Mesenchymal stem cell (in vitro differentiated cells and primary cell): Measurements from ENCODE around the gene IFT122.
A peak's percentile ranks its signal among the peaks of the same experiment; 100 is the strongest.

Experiments
- DNase-seq: peaks from one replicate; pipeline ENCODE4 v3.0.0-alpha.2; 2013
- H2AFZ ChIP-seq: one replicate; pipeline ENCODE4 v1.6.1; 2013; ENCODE audit warnings: low read depth, mild to moderate bottlenecking, control low read depth, inconsistent platforms, low read length, moderate library complexity
- H2AK5ac ChIP-seq: 2 replicates; pipeline ENCODE4 v1.6.1; 2013; ENCODE audit warnings: low read length, moderate library complexity, mild to moderate bottlenecking, inconsistent platforms; ENCODE audit not compliant: severe bottlenecking
- H2BK120ac ChIP-seq: one replicate; pipeline ENCODE4 v1.6.1; 2013; ENCODE audit warnings: low read depth, mild to moderate bottlenecking, inconsistent platforms, low read length, moderate library complexity
- H2BK12ac ChIP-seq, 2 experiments: one replicate each; pipeline ENCODE4 v1.6.1; 2013; ENCODE audit warnings: inconsistent platforms in 2 of 2, low read length in 2 of 2, mild to moderate bottlenecking in 2 of 2, moderate library complexity in 2 of 2, control low read depth in 1 of 2
- H2BK15ac ChIP-seq: one replicate; pipeline ENCODE4 v1.6.1; 2013; ENCODE audit warnings: mild to moderate bottlenecking, low read depth, inconsistent platforms; ENCODE audit not compliant: poor library complexity, severe bottlenecking
- H2BK5ac ChIP-seq: 2 replicates; pipeline ENCODE4 v1.6.1; 2013; ENCODE audit warnings: low read depth, mild to moderate bottlenecking, low read length, control low read depth, inconsistent platforms; ENCODE audit not compliant: poor library complexity, severe bottlenecking
- H3K14ac ChIP-seq, 2 experiments: one replicate each; pipeline ENCODE4 v1.6.1; 2013; ENCODE audit warnings: inconsistent platforms in 2 of 2, low read length in 2 of 2, control low read depth in 1 of 2, mild to moderate bottlenecking in 1 of 2, moderate library complexity in 1 of 2
- H3K18ac ChIP-seq, 2 experiments: one replicate each; pipeline ENCODE4 v1.6.1; 2013; ENCODE audit warnings: inconsistent platforms in 2 of 2, low read length in 2 of 2, control low read depth in 1 of 2, low read depth in 1 of 2, mild to moderate bottlenecking in 1 of 2
- H3K23ac ChIP-seq, 2 experiments: one replicate each; pipeline ENCODE4 v1.6.1; 2013; ENCODE audit warnings: inconsistent platforms in 2 of 2, low read length in 2 of 2, mild to moderate bottlenecking in 2 of 2, moderate library complexity in 2 of 2, control low read depth in 1 of 2
- H3K27ac ChIP-seq: 2 replicates; pipeline ENCODE4 v1.5.1; 2013; ENCODE audit warnings: mild to moderate bottlenecking, moderate library complexity, low read length, control low read depth, inconsistent platforms; ENCODE audit not compliant: poor library complexity, severe bottlenecking
- H3K27me3 ChIP-seq, 2 experiments: 2 replicates each; pipeline versions ENCODE4 v1.6.1 to v1.7.0; 2013; ENCODE audit warnings: low read length in 2 of 2, mild to moderate bottlenecking in 2 of 2, moderate library complexity in 2 of 2, control low read depth in 1 of 2, inconsistent platforms in 1 of 2; ENCODE audit not compliant: control insufficient read depth in 1 of 2, insufficient read depth in 1 of 2
- H3K36me3 ChIP-seq, 2 experiments: 2 replicates each; pipeline versions ENCODE4 v1.6.1 to v1.7.0; 2013; ENCODE audit warnings: low read length in 2 of 2, control low read depth in 1 of 2, inconsistent platforms in 1 of 2, low read depth in 1 of 2, mild to moderate bottlenecking in 1 of 2; ENCODE audit not compliant: insufficient read depth in 2 of 2, control insufficient read depth in 1 of 2
- H3K4ac ChIP-seq, 2 experiments: one replicate each; pipeline ENCODE4 v1.6.1; 2013; ENCODE audit warnings: inconsistent platforms in 2 of 2, low read length in 2 of 2, mild to moderate bottlenecking in 2 of 2, moderate library complexity in 2 of 2, control low read depth in 1 of 2, low read depth in 1 of 2
- H3K4me1 ChIP-seq: 2 replicates; pipeline ENCODE4 v1.6.1; 2013; ENCODE audit warnings: low read depth, low read length, control low read depth; ENCODE audit not compliant: control insufficient read depth, insufficient read depth
- H3K4me2 ChIP-seq: 2 replicates; pipeline ENCODE4 v1.6.1; 2013; ENCODE audit warnings: low read length, mild to moderate bottlenecking, inconsistent platforms; ENCODE audit not compliant: poor library complexity, severe bottlenecking
- H3K4me3 ChIP-seq, 2 experiments: 2 replicates each; pipeline versions ENCODE4 v1.5.1 to v1.7.0; 2013; ENCODE audit warnings: low read length in 2 of 2, mild to moderate bottlenecking in 2 of 2, control low read depth in 1 of 2, low read depth in 1 of 2; ENCODE audit not compliant: insufficient read depth in 1 of 2
- H3K79me1 ChIP-seq: replicated peaks from 2 replicates; pipeline ENCODE4 v1.6.1; 2013; ENCODE audit warnings: mild to moderate bottlenecking, control low read depth, low read length, inconsistent platforms; ENCODE audit not compliant: poor library complexity, severe bottlenecking
- H3K9ac ChIP-seq: 2 replicates; pipeline ENCODE4 v1.7.0; 2013; ENCODE audit warnings: mild to moderate bottlenecking, low read length, moderate library complexity
- H3K9me3 ChIP-seq: 2 replicates; pipeline ENCODE4 v1.7.0; 2013; ENCODE audit warnings: mild to moderate bottlenecking, low read length; ENCODE audit not compliant: control insufficient read depth
- H4K8ac ChIP-seq: one replicate; pipeline ENCODE4 v1.6.1; 2013; ENCODE audit warnings: inconsistent platforms, mild to moderate bottlenecking, low read length, moderate library complexity
- H4K91ac ChIP-seq: one replicate; pipeline ENCODE4 v1.6.1; 2013; ENCODE audit warnings: mild to moderate bottlenecking, low read length, inconsistent platforms
- whole genome bisulfite sequencing: methylation state at CpG from one replicate; pipeline ENCODE4 v1.1.7; 2013; ENCODE audit warnings: mixed read lengths; 5-methylcytosine and 5-hydroxymethylcytosine counted together

IFT122 gene

GRCh38 chr3:129442947-129443346, 2.9 kb downstream of the IFT122 start:
- H3K18ac ChIP-seq = no peak overlapping the region
- no peak overlapping the region for H3K4ac ChIP-seq
- H2AK5ac ChIP-seq = no peak overlapping the region
- peaks cover 11% of the 10 kb centered on the region for H3K4me1 ChIP-seq
- H3K4me2 ChIP-seq = no peak overlapping the region
- H2AFZ ChIP-seq = no peak overlapping the region
- no peak overlapping the region for H4K91ac ChIP-seq
- H2BK12ac ChIP-seq = no peak overlapping the region
- no peak overlapping the region for H4K8ac ChIP-seq
- H3K9ac ChIP-seq = peak overlapping the region; percentile 93
- H3K23ac ChIP-seq = no peak overlapping the region
- no peak overlapping the region for H2BK5ac ChIP-seq
- H3K27me3 ChIP-seq = no peaks in the 10 kb centered on the region
- DNase-seq = no peak
- no peak overlapping the region for H2BK15ac ChIP-seq
- H3K14ac ChIP-seq = no peak overlapping the region
- H2BK120ac ChIP-seq = no peak overlapping the region
- H3K9me3 ChIP-seq = no peaks in the 10 kb centered on the region
- H3K79me1 ChIP-seq = peaks cover 26% of the 10 kb centered on the region
- H3K4me3 ChIP-seq = no peak overlapping the region
- H3K27ac ChIP-seq = no peak overlapping the region
- H3K36me3 ChIP-seq = peaks cover 0 to 3% of the 10 kb centered on the region in 2 experiments

GRCh38 chr3:129445471-129445870, 5.4 kb downstream of the IFT122 start:
- 100% methylated on average over 2 of the region's 3 CpGs for WGBS
- Histone ChIP-seq H3K14ac (no peak overlapping the region), H4K8ac (no peak overlapping the region)

GRCh38 chr3:129446926-129447325, 6.9 kb downstream of the IFT122 start:
- no peak for DNase-seq
- H3K9me3 ChIP-seq = no peaks in the 10 kb centered on the region
- peaks cover 0 to 11% of the 10 kb centered on the region in 2 experiments for H3K36me3 ChIP-seq
- H4K8ac ChIP-seq = no peak overlapping the region
- no peak overlapping the region for H2BK5ac ChIP-seq
- peaks cover 9% of the 10 kb centered on the region for H3K4me1 ChIP-seq
- no peak overlapping the region for H2AK5ac ChIP-seq
- no peak overlapping the region for H3K9ac ChIP-seq
- no peak overlapping the region for H3K27ac ChIP-seq
- no peak overlapping the region for H3K4me2 ChIP-seq
- no peak overlapping the region for H3K4ac ChIP-seq
- no peak overlapping the region for H2BK120ac ChIP-seq
- H3K27me3 ChIP-seq = no peaks in the 10 kb centered on the region
- no peak overlapping the region for H2AFZ ChIP-seq
- no peak overlapping the region for H3K18ac ChIP-seq
- no peak overlapping the region for H3K14ac ChIP-seq
- no peak overlapping the region for H4K91ac ChIP-seq
- H2BK15ac ChIP-seq = no peak overlapping the region
- peaks cover 19% of the 10 kb centered on the region for H3K79me1 ChIP-seq
- WGBS = 84% methylated on average over 1 of the region's 1 CpG
- H2BK12ac ChIP-seq = no peak overlapping the region
- no peak overlapping the region for H3K4me3 ChIP-seq
- no peak overlapping the region for H3K23ac ChIP-seq

More at GRCh38 chr3:129445471-129445870, 5.4 kb downstream of the IFT122 start:
- no peak overlapping the region for H3K4me3 ChIP-seq
- no peak overlapping the region for H3K4me2 ChIP-seq
- no peaks in the 10 kb centered on the region for H3K36me3 ChIP-seq
- H3K27ac ChIP-seq = no peak overlapping the region
- H2BK15ac ChIP-seq = no peak overlapping the region
- no peak overlapping the region for H3K4ac ChIP-seq
- no peak overlapping the region for H4K91ac ChIP-seq
- H3K23ac ChIP-seq = no peak overlapping the region
- H2BK12ac ChIP-seq = no peak overlapping the region
- H2AFZ ChIP-seq = no peak overlapping the region
- H2AK5ac ChIP-seq = no peak overlapping the region
- no peak for DNase-seq
- H3K9ac ChIP-seq = no peak overlapping the region
- no peak overlapping the region for H2BK5ac ChIP-seq
- H3K27me3 ChIP-seq = no peaks in the 10 kb centered on the region
- H2BK120ac ChIP-seq = no peak overlapping the region
- no peaks in the 10 kb centered on the region for H3K9me3 ChIP-seq
- H3K4me1 ChIP-seq = peaks cover 12% of the 10 kb centered on the region
- no peak overlapping the region for H3K18ac ChIP-seq
- H3K79me1 ChIP-seq = peaks cover 19% of the 10 kb centered on the region

- H3K9ac ChIP-seq = no peak overlapping the region
- H3K4me1 ChIP-seq = peaks cover 9% of the 10 kb centered on the region
- H3K4me3 ChIP-seq = no peak overlapping the region
- no peak overlapping the region for H3K18ac ChIP-seq
- H3K4ac ChIP-seq = no peak overlapping the region
- peaks cover 11% of the 10 kb centered on the region for H3K79me1 ChIP-seq
- H4K91ac ChIP-seq = no peak overlapping the region
- no peaks in the 10 kb centered on the region for H3K9me3 ChIP-seq
- no peak overlapping the region for H3K4me2 ChIP-seq
- H2AFZ ChIP-seq = no peak overlapping the region
- DNase-seq = no peak
- no peak overlapping the region for H2BK5ac ChIP-seq
- no peak overlapping the region for H3K14ac ChIP-seq
- H3K27ac ChIP-seq = peak overlapping the region; percentile 36
- WGBS = 83% methylated on average over 15 of the region's 18 CpGs
- H2AK5ac ChIP-seq = peak overlapping the region; percentile 10
- peaks cover 4 to 25% of the 10 kb centered on the region in 2 experiments for H3K36me3 ChIP-seq
- H3K23ac ChIP-seq = no peak overlapping the region
- no peak overlapping the region for H2BK120ac ChIP-seq
- no peaks in the 10 kb centered on the region for H3K27me3 ChIP-seq
- no peak overlapping the region for H2BK12ac ChIP-seq
- H4K8ac ChIP-seq = no peak overlapping the region
- no peak overlapping the region for H2BK15ac ChIP-seq
These were observed 8.3 kb downstream of the IFT122 start for GRCh38 chr3:129448186-129448895.
